ENCODE data around the gene OR51I1.

- TF ChIP-seq POLR2AphosphoS5 (IDR thresholded peaks at IDR 0.05; ENCODE audit: low read depth, low read length), result no peak
- TF ChIP-seq POLR2A (IDR thresholded peaks at IDR 0.05; ENCODE audit: low read depth, low read length), result no peak
- TF ChIP-seq TAF1 (IDR thresholded peaks at IDR 0.05; ENCODE audit: borderline replicate concordance, low read depth, low read length), result no peak
Measured at GRCh38 chr11:5476186-5476819, 35.0 kb upstream of the OR51I1 start.
